ENCODE data around the gene ARG1.

DNA sequence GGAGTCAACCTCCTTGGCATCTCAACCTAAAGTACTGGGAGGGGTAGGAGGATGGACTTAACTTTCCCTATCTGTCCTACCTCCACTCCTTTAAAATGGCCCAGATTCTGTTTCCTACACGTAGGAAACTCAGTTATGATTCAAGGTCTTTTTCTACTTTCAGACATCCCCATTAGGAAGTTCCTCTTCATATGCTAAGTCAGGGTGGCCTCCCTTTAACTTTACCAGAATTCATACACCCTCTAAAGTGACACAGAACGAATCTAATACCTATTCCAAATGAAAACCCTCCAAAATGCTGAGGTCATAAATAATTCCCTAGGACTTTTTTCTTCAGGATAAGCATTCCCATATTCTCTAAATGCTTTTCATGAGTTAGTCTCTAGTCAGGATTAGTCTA is 15.6 kb downstream of the ARG1 start:
- TF ChIP-seq RAD21 (IDR thresholded peaks at IDR 0.05; ENCODE audit: low read length) (no peak), JUND (IDR thresholded peaks at IDR 0.05) (no peak), EZH2phosphoT487 (IDR thresholded peaks at IDR 0.05; ENCODE audit: borderline replicate concordance, low read depth) (no peak), TAF1 (IDR thresholded peaks at IDR 0.05; ENCODE audit: borderline replicate concordance, low read depth, low read length) (no peak), FOXJ3 (CRISPR knock-in tag; IDR thresholded peaks at IDR 0.05) (no peak)
- TF ChIP-seq, protein P1, sequence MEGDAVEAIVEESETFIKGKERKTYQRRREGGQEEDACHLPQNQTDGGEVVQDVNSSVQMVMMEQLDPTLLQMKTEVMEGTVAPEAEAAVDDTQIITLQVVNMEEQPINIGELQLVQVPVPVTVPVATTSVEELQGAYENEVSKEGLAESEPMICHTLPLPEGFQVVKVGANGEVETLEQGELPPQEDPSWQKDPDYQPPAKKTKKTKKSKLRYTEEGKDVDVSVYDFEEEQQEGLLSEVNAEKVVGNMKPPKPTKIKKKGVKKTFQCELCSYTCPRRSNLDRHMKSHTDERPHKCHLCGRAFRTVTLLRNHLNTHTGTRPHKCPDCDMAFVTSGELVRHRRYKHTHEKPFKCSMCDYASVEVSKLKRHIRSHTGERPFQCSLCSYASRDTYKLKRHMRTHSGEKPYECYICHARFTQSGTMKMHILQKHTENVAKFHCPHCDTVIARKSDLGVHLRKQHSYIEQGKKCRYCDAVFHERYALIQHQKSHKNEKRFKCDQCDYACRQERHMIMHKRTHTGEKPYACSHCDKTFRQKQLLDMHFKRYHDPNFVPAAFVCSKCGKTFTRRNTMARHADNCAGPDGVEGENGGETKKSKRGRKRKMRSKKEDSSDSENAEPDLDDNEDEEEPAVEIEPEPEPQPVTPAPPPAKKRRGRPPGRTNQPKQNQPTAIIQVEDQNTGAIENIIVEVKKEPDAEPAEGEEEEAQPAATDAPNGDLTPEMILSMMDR (IDR thresholded peaks at IDR 0.05), result no peak
- TF ChIP-seq, protein P2, sequence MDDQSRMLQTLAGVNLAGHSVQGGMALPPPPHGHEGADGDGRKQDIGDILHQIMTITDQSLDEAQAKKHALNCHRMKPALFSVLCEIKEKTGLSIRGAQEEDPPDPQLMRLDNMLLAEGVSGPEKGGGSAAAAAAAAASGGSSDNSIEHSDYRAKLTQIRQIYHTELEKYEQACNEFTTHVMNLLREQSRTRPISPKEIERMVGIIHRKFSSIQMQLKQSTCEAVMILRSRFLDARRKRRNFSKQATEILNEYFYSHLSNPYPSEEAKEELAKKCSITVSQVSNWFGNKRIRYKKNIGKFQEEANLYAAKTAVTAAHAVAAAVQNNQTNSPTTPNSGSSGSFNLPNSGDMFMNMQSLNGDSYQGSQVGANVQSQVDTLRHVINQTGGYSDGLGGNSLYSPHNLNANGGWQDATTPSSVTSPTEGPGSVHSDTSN (IDR thresholded peaks at IDR 0.05), result no peak
